Right atrium auricular region (tissue), 2 donors: ENCODE data around the gene PHACTR1. TPM values are rescaled to one million over a fixed set of nuclear protein-coding genes. Genes with fewer than 3 reads are reported as not detected.

Experiments
- DNase-seq: peaks from one replicate; pipeline ENCODE4 v3.0.0-alpha.2; 2019; ENCODE audit warnings: low spot score
- H3K27ac ChIP-seq, 2 donors: fragments of 200-600 bp; sonication (generic); 1 replicate in 1 of 2; 2 replicates in 1 of 2; pipeline ENCODE4 v1.5.1; 2016 to 2019
- H3K27me3 ChIP-seq, 2 donors: fragments of 200-600 bp; sonication (generic); one replicate each; pipeline versions ENCODE4 v1.5.1 to v1.6.0; 2017 to 2019
- H3K36me3 ChIP-seq: fragments of 200-600 bp; sonication (generic); one replicate; pipeline ENCODE4 v1.5.1; 2016
- H3K4me1 ChIP-seq, 2 donors: fragments of 200-600 bp; sonication (generic); one replicate each; pipeline versions ENCODE4 v1.5.1 to v1.6.0; 2017 to 2019
- H3K4me3 ChIP-seq, 2 donors: fragments of 200-600 bp; sonication (generic); 1 replicate in 1 of 2; 2 replicates in 1 of 2; pipeline ENCODE4 v1.5.1; 2017 to 2019; ENCODE audit warnings: mild to moderate bottlenecking in 1 of 2, moderate library complexity in 1 of 2
- H3K9me3 ChIP-seq, 2 donors: fragments of 200-600 bp; sonication (generic); one replicate each; pipeline ENCODE4 v1.5.1; 2019
- CTCF ChIP-seq, 2 donors: fragments of 200-600 bp; sonication (generic); IDR thresholded peaks; one replicate each; pipeline ENCODE4 v1.5.1; 2019; ENCODE audit warnings: antibody characterized with exemption in 2 of 2
- total RNA-seq, 2 donors: library from RNA; depleted of rRNA; stranded (reverse); fragments of >200 nt; gene quantifications; one replicate each; pipeline ENCODE4 v1.1.0, GENCODE V29; 2016

PHACTR1 gene
- total RNA-seq, 2 donors from 2014 or later, result 19.1 to 46.0 TPM

- no peak for DNase-seq
- Histone ChIP-seq H3K4me1 (no peaks in the 10 kb centered on the region), H3K36me3 (no peaks in the 10 kb centered on the region), H3K27me3 (no peaks in the 10 kb centered on the region), H3K9me3 (no peaks in the 10 kb centered on the region), H3K4me3 (no peak overlapping the region), H3K27ac (no peak overlapping the region)
- no peak for TF ChIP-seq CTCF (IDR thresholded peaks at IDR 0.05)
Measured at GRCh38 chr6:12984776-12985175, 268.2 kb downstream of the PHACTR1 start.

GRCh38 chr6:12987783-12988182, 271.2 kb downstream of the PHACTR1 start:
- no peaks in the 10 kb centered on the region for H3K4me1 ChIP-seq
- no peaks in the 10 kb centered on the region for H3K27me3 ChIP-seq
- DNase-seq, result no peak
- H3K9me3 ChIP-seq, result no peaks in the 10 kb centered on the region
- H3K36me3 ChIP-seq, result no peaks in the 10 kb centered on the region
- TF ChIP-seq CTCF (IDR thresholded peaks at IDR 0.05), result no peak
- H3K4me3 ChIP-seq, result no peak overlapping the region
- no peak overlapping the region for H3K27ac ChIP-seq

GRCh38 chr6:12990162-12990561, 273.6 kb downstream of the PHACTR1 start:
- Histone ChIP-seq H3K36me3 (no peaks in the 10 kb centered on the region), H3K4me1 (no peaks in the 10 kb centered on the region), H3K27ac (no peak overlapping the region), H3K27me3 (no peaks in the 10 kb centered on the region), H3K4me3 (no peak overlapping the region), H3K9me3 (peaks cover 0 to 7% of the 10 kb centered on the region in 2 donors)
- no peak for DNase-seq
- TF ChIP-seq CTCF (IDR thresholded peaks at IDR 0.05), result no peak

GRCh38 chr6:12991435-12991834, 274.9 kb downstream of the PHACTR1 start:
- Histone ChIP-seq H3K9me3 (peaks cover 0 to 7% of the 10 kb centered on the region in 2 donors), H3K4me1 (no peaks in the 10 kb centered on the region), H3K36me3 (no peaks in the 10 kb centered on the region), H3K27me3 (no peaks in the 10 kb centered on the region), H3K4me3 (no peak overlapping the region), H3K27ac (no peak overlapping the region)
- no peak for TF ChIP-seq CTCF (IDR thresholded peaks at IDR 0.05)
- DNase-seq, result no peak

- Histone ChIP-seq H3K4me1 (no peaks in the 10 kb centered on the region), H3K9me3 (peaks cover 0 to 7% of the 10 kb centered on the region in 2 donors), H3K27ac (no peak overlapping the region), H3K27me3 (no peaks in the 10 kb centered on the region), H3K4me3 (no peak overlapping the region), H3K36me3 (no peaks in the 10 kb centered on the region)
- no peak for TF ChIP-seq CTCF (IDR thresholded peaks at IDR 0.05)
- DNase-seq, result no peak
Measured at GRCh38 chr6:12992770-12993169, 276.2 kb downstream of the PHACTR1 start.

- Histone ChIP-seq H3K27ac (peak overlapping the region in 1 of 2 donors; percentile 1), H3K9me3 (peaks cover 0 to 7% of the 10 kb centered on the region in 2 donors), H3K36me3 (no peaks in the 10 kb centered on the region), H3K4me3 (peak overlapping the region in 1 of 2 donors; percentile 10), H3K4me1 (no peaks in the 10 kb centered on the region), H3K27me3 (no peaks in the 10 kb centered on the region)
- TF ChIP-seq CTCF (IDR thresholded peaks at IDR 0.05), result no peak
- DNase-seq, result no peak
Measured at GRCh38 chr6:12993283-12993898, 276.8 kb downstream of the PHACTR1 start.
